GM18867 (cell line): ENCODE measurements around the gene DMRT1.
"Not testable (repeated sequence)": the region's sequence is repeated elsewhere in the genome, so short reads cannot be mapped to it uniquely, and the experiment has no call there.

ENCODE experiments used
- ATAC-seq: cut with Tn5 transposase; IDR thresholded peaks from one replicate; pipeline ENCODE4 v1.9.1; 2021; ENCODE audit warnings: mild to moderate bottlenecking, moderate library complexity; ENCODE audit not compliant: unreplicated experiment

DMRT1 gene

GRCh38 chr9:852539-852938, 11.0 kb downstream of the DMRT1 start:
- ATAC-seq: no peak

- ATAC-seq: peak; percentile 100
Measured at GRCh38 chr9:859251-859650, 17.8 kb downstream of the DMRT1 start.

GRCh38 chr9:860706-861105, 19.2 kb downstream of the DMRT1 start:
- no peak for ATAC-seq

GRCh38 chr9:861525-861924, 20.0 kb downstream of the DMRT1 start:
- not testable (repeated sequence) for ATAC-seq

- ATAC-seq: peak; percentile 64
Measured at GRCh38 chr9:875119-875962, 33.8 kb downstream of the DMRT1 start.

- ATAC-seq: no peak
Measured at GRCh38 chr9:876425-876824, 34.9 kb downstream of the DMRT1 start.

- no peak for ATAC-seq
Measured at GRCh38 chr9:878239-878638, 36.7 kb downstream of the DMRT1 start.

- peak; percentile 82 for ATAC-seq
Measured at GRCh38 chr9:880725-881124, 39.2 kb downstream of the DMRT1 start.

GRCh38 chr9:882416-882924, 41.0 kb downstream of the DMRT1 start:
- ATAC-seq: no peak

GRCh38 chr9:883011-883410, 41.5 kb downstream of the DMRT1 start:
- ATAC-seq: no peak

GRCh38 chr9:886886-887285, 45.4 kb downstream of the DMRT1 start:
- no peak for ATAC-seq

GRCh38 chr9:892123-892522, 50.6 kb downstream of the DMRT1 start:
- ATAC-seq: no peak

- ATAC-seq: no peak
Measured at GRCh38 chr9:893115-893514, 51.6 kb downstream of the DMRT1 start.

- ATAC-seq: peak; percentile 99
Measured at GRCh38 chr9:893843-894420, 52.4 kb downstream of the DMRT1 start.

- ATAC-seq: peak; percentile 69
Measured at GRCh38 chr9:899440-900184, 58.1 kb downstream of the DMRT1 start.

- no peak for ATAC-seq
Measured at GRCh38 chr9:903886-904285, 62.4 kb downstream of the DMRT1 start.

- no peak for ATAC-seq
Measured at GRCh38 chr9:905906-906305, 64.4 kb downstream of the DMRT1 start.

- ATAC-seq: no peak
Measured at GRCh38 chr9:908536-909205, 67.2 kb downstream of the DMRT1 start.

GRCh38 chr9:911005-911404, 69.5 kb downstream of the DMRT1 start:
- ATAC-seq: no peak

GRCh38 chr9:912776-913175, 71.3 kb downstream of the DMRT1 start:
- ATAC-seq: no peak

GRCh38 chr9:913526-913925, 72.0 kb downstream of the DMRT1 start:
- not testable (repeated sequence) for ATAC-seq
